Measurements from ENCODE around the gene MIER1.

The MIER1 gene

DNA sequence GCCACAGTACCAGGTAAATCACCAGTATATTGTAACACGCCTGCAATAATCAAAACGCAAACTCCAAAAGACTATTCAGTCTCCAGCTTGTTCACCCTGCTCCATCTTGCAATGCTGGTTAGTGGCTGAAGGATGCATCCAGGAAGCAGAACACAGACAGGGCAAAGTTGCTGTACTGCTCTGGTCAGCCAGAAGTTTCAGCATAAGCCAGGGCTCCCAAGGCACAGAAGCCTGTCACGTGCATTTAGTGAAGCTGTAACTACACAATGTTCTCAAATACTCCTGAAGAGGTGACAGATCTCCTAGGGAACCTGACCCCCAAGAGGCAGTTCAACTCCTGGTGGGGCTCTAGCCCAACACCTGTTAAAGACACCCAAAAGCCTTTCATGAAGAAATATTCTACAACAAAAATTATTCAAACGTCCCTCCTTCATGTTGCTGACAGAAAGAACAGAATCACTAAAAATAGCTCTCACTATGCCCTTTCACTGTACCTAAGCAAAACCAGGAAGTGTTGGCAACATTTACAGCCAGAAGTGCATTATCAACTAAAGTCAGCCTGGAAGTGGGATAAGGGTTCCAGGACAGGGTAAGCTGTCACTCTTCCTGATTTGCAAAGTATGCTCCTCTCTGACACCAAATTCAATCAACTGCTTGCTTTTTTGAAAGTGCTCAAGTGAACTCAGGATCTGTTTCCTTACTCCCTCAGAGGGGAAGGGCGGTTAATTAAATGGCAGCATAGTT is 77.1 kb downstream of the MIER1 start:
- peaks cover 17% of the 10 kb centered on the region for H3K4me1 Mint-ChIP-seq
- H3K4me3 Mint-ChIP-seq, result no peak overlapping the region
- no peaks in the 10 kb centered on the region for H3K27me3 Mint-ChIP-seq
- H3K27ac Mint-ChIP-seq, result no peak overlapping the region
- no peak for ATAC-seq
- DNase-seq, result no peak
- no peaks in the 10 kb centered on the region for H3K9me3 Mint-ChIP-seq

DNA sequence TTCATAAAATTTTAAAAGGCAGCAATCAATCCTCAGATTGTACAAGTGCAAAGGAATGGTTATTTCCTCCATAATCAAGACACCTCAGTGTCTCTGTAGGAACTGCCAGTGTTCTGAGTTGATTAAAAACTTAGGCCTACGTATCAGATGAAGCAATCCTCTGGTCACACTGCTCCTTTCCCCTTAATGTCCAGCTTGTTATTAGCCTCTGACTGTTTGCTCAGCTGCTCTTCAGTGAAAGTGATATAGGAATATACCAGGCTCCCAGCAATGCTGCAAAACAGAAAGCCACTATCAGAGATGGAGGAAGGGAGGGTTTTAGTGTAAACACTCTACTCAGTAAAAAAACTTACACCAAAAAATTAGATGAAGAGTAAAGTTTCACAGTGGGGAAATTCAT is 79.4 kb downstream of the MIER1 start:
- no peak overlapping the region for H3K4me3 Mint-ChIP-seq
- ATAC-seq (no peak), DNase-seq (no peak)
- H3K4me1 Mint-ChIP-seq, result peaks cover 7% of the 10 kb centered on the region
- H3K9me3 Mint-ChIP-seq, result no peaks in the 10 kb centered on the region
- no peaks in the 10 kb centered on the region for H3K27me3 Mint-ChIP-seq
- H3K27ac Mint-ChIP-seq, result no peak overlapping the region

DNA sequence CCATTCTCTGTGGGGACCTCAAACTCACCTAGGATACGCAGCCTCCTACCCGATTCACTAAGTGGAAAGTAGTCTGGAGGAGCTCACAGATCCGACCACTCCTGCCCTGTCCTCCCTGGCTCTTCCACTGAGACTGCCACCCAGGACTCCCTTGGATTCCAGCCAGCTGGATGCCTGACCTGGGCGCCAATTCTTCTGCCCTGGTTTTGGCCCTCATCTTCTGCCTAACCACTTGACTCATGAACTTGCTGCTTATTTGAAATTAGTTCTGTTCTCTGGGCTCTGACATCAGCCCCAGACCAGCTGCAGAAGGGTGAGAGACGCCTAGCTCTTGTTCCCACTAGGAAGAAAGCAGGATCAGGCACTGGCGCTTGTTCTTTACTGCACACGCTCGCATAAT is 80.3 kb downstream of the MIER1 start:
- Mint-ChIP-seq H3K4me3 (no peak overlapping the region), H3K27ac (no peak overlapping the region), H3K9me3 (no peaks in the 10 kb centered on the region), H3K4me1 (no peaks in the 10 kb centered on the region), H3K27me3 (no peaks in the 10 kb centered on the region)
- ATAC-seq (no peak), DNase-seq (no peak)

DNA sequence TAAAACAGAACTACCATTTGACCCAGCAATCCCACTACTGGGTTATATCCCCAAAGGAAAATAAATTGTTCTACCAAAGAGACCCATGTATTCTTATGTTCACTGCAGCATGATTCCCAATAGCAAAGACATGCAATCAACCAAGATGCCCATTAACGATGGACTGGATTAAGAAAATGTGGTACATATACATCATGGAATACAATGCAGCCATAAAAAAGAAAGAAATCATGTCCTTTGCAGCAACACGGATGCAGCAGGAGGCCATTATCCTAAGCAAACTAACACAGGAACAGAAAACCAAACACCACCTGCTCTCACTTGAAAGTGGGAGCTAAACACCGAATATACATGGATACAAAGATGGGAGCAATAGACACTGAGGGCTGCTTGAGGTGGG is 85.0 kb downstream of the MIER1 start:
- no peaks in the 10 kb centered on the region for H3K4me1 Mint-ChIP-seq
- H3K4me3 Mint-ChIP-seq, result no peak overlapping the region

DNA sequence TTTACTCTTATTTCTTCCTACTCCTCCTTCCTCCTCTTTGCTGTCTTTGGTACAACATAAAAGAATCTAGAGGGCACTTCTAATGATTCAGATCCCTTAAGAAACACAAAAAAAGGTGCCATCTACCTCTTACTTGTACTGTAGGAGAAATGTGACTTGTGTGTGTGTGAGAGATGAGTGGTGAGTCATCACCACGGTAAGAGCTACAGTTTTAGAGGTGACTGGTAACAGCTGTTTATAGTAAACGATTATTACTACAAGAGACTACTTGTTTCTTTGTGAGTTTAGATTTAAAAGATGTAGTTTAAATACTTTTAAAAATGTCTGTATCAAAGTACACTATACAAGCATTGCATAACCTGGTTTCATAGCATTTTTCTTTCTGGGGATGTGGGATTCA is 88.8 kb downstream of the MIER1 start:
- no peak overlapping the region for H3K4me3 Mint-ChIP-seq
- H3K27ac Mint-ChIP-seq, result no peak overlapping the region
- H3K9me3 Mint-ChIP-seq, result no peaks in the 10 kb centered on the region
- no peak for DNase-seq
- no peaks in the 10 kb centered on the region for H3K4me1 Mint-ChIP-seq
- no peaks in the 10 kb centered on the region for H3K27me3 Mint-ChIP-seq
- ATAC-seq, result peak; percentile 82

More for the DNA sequence above, 85.0 kb downstream of the MIER1 start:
- no peaks in the 10 kb centered on the region for H3K9me3 Mint-ChIP-seq
- ATAC-seq (no peak), DNase-seq (no peak)
- no peak overlapping the region for H3K27ac Mint-ChIP-seq
- H3K27me3 Mint-ChIP-seq, result no peaks in the 10 kb centered on the region

DNA sequence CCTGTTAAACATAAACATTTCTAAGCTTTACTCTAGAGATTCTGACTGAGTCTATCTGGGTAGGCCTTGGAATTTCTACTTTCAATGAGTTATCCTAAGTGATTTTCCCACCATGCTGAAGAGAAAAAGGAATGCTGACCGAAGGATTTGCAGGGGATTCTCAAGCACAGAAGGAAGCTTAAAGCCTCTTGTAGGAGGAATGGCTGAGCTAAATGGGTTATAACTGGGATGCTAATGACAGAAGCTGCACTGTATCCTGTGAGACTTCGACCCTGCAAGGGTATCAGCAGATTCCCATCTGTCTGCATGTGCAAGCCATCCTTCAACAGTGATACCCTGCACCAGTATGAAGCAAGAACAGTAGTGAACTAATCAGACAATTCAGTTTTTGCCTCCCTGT is 93.8 kb downstream of the MIER1 start:
- ATAC-seq (no peak), DNase-seq (no peak)
- no peak overlapping the region for H3K4me3 Mint-ChIP-seq
- no peak overlapping the region for H3K27ac Mint-ChIP-seq
- no peaks in the 10 kb centered on the region for H3K27me3 Mint-ChIP-seq
- H3K4me1 Mint-ChIP-seq, result no peaks in the 10 kb centered on the region
- H3K9me3 Mint-ChIP-seq, result no peaks in the 10 kb centered on the region

DNA sequence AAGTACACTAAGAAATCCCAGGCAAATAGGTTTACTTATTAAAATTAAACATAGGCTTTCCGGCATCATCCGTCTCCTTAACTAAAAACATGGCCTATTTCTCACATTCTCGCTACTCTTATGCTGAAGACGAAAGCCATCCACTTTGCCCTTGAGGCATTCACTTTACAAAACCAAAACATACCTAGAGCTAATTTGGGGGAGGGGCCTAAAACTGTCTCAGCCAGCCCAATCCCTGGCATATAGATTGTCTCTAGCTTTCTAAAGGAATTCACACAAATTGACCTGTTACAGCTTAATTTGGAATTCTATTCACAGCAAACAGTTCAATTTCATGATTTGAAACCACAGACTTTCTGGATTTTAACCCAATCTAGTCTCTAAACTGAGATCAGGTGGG is 94.3 kb downstream of the MIER1 start:
- H3K27me3 Mint-ChIP-seq, result no peaks in the 10 kb centered on the region
- H3K27ac Mint-ChIP-seq, result no peak overlapping the region
- no peak for DNase-seq
- H3K9me3 Mint-ChIP-seq, result no peaks in the 10 kb centered on the region
- H3K4me1 Mint-ChIP-seq, result no peaks in the 10 kb centered on the region
- ATAC-seq, result no peak
- H3K4me3 Mint-ChIP-seq, result no peak overlapping the region

DNA sequence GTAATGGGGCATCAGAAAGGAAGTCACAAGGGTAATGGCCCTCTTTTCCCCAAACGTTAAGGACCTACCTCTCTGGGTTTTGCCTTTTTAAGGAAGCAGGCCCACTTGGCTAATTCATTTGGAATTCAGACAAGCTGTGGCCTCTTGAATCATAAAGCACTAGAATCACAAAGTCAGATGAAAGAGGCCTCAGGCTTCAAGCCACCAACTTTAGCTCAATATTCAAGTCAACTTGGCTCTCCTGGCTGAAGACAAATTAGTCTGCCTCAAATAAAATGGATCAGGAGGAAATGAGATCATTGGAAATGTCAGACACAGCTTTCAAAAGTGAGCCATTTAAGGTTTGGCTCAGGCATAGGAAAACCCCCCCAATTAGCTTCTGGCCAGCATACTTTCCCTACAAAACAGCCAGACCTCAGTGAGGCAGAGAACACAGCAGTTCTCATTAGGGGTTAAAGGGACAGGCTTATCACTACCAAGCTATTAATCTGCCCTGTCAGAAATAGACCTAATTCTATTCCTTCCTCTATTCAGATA is 94.9 kb downstream of the MIER1 start:
- Mint-ChIP-seq H3K9me3 (no peaks in the 10 kb centered on the region), H3K4me3 (no peak overlapping the region), H3K27ac (no peak overlapping the region), H3K4me1 (no peaks in the 10 kb centered on the region), H3K27me3 (no peaks in the 10 kb centered on the region)
- DNase-seq (no peak), ATAC-seq (no peak)

DNA sequence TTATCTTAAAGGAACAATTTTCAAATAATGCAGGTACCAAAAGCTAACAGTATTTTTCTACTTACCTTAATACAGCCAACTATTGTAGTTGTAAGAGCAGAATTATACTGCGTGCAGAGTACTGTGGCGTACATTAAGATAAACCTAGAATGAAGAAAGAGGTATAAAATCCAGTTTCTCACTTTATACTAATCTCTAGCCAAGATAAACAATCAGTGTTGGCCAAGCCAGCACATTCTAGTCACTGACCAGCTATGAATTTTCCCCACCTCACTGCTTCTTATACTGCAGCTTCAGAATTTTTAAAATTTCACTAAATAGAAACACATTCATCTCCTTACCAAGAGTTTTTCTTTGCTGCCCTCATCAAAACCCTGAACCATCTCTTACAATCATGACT is 95.5 kb downstream of the MIER1 start:
- Mint-ChIP-seq H3K27me3 (no peaks in the 10 kb centered on the region), H3K9me3 (no peaks in the 10 kb centered on the region), H3K4me1 (no peaks in the 10 kb centered on the region), H3K4me3 (no peak overlapping the region), H3K27ac (no peak overlapping the region)
- no peak for ATAC-seq
- DNase-seq, result no peak

DNA sequence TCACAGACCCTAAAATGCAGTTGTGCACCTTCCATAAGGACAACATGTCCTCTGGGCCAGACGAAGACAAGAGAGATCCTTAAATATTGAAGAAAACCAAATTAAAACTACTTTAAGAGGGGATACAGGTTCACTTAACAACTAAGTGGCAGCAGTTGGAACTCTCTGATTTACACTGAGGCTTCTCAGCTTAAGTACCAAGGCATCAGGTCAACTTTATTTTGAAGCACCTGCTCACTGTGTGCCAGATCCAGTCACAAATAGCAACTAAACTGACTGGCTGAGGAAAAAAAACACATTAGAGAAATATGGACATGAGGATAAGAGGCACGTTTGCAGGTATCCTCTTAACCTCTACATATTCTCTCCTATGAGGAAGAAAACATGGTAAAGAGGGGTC is 96.0 kb downstream of the MIER1 start:
- Mint-ChIP-seq H3K27ac (no peak overlapping the region), H3K4me1 (no peaks in the 10 kb centered on the region), H3K9me3 (no peaks in the 10 kb centered on the region), H3K4me3 (no peak overlapping the region), H3K27me3 (no peaks in the 10 kb centered on the region)
- no peak for DNase-seq
- no peak for ATAC-seq

DNA sequence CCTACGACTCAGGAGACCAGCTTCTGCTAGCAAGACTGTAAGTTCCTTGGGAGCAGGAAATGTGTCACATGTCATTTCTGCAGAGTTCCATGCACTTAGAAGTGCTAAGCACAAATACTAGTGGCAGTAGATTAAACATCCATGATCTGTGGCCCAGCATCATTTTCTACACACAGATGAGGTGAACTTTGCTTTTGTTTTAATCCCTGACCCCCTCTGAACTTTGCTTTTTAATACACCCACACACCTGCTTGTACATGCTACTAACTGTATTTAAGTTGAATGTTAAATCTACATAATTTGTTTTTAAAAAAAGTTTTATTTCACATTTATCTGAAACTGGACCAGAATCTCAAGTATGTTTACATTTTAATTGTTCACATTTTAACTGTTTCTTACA is 104.7 kb downstream of the MIER1 start:
- DNase-seq (no peak), ATAC-seq (no peak)
- Mint-ChIP-seq H3K4me3 (no peak overlapping the region), H3K27me3 (no peaks in the 10 kb centered on the region), H3K4me1 (no peaks in the 10 kb centered on the region), H3K27ac (no peak overlapping the region), H3K9me3 (no peaks in the 10 kb centered on the region)

DNA sequence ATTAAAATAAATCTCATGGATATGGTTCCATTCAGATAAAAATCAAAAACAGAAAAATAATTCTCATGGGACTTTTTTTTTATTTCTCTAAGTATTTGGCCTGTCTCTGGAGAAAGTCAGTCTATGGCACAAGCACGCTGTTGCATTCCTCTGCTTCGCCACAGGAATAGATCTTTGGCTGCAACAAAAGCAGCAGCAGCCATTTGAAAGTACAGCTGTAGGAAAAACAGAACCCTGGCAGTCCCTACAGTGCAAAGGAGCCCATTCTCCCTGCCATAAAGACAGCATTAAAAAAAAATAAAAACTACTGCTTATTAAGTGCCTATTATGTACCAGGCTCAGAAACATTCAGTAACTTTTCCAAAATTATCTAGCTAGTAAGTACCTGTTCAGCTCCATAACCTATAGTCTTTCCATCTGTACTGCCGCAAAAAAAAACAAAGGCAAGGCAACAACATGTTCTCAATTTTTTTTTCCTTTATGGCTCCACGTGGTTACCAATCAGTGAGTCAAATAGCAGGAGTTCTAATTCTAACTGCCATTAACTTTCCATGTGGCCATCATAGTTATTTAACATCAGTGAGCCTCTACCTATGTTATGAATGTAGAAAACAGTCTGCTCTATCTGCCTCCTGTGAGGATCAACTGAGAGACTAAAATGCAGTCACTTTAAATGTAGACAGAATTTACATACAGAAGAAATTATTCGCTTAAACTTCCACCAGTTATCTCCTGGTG is 106.5 kb downstream of the MIER1 start:
- DNase-seq, result no peak
- Mint-ChIP-seq H3K4me1 (no peaks in the 10 kb centered on the region), H3K9me3 (peaks cover 0 to 4% of the 10 kb centered on the region in 2 donors), H3K4me3 (no peak overlapping the region), H3K27me3 (no peaks in the 10 kb centered on the region), H3K27ac (no peak overlapping the region)
- ATAC-seq, result no peak

DNA sequence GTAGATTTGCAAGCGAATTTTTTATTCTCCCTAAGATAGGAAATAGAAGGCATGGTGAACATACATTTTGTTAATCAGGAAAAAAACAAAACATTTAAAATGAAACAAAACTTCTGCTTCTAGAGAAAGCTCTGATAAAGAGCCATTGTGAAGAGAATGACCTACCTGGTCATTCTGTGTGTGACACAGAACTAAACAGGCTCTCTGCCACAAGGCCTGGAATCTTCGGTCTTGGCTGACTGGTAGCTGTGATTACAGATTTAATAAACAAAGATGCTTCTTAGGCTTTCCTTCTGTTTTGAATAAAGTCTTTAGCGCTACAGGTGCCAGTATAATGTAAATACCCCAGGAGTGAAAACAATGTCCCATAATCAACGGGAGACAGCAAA is 107.1 kb downstream of the MIER1 start:
- Mint-ChIP-seq H3K9me3 (peaks cover 0 to 8% of the 10 kb centered on the region in 2 donors), H3K27ac (no peak overlapping the region), H3K27me3 (no peaks in the 10 kb centered on the region), H3K4me1 (no peaks in the 10 kb centered on the region), H3K4me3 (no peak overlapping the region)
- no peak for DNase-seq
- ATAC-seq, result no peak
